NCI-H128 (cell line): ENCODE measurements around the gene BTBD6.
"Not testable (repeated sequence)": the region's sequence is repeated elsewhere in the genome, so short reads cannot be mapped to it uniquely, and the experiment has no call there.

ENCODE experiments used
- DNase-seq: peaks from one replicate; lab custom pipeline; 2025; ENCODE audit not compliant: unreplicated experiment; lab: John Stamatoyannopoulos, UW

BTBD6 gene

GRCh38 chr14:105292826-105293711 lies 44.7 kb downstream of the BTBD6 start:
- DNase-seq: no peak

GRCh38 chr14:105294142-105294597 lies 45.8 kb downstream of the BTBD6 start:
- DNase-seq: peak; percentile 53

GRCh38 chr14:105297311-105297710 lies 49.0 kb downstream of the BTBD6 start:
- DNase-seq: not testable (repeated sequence)

- DNase-seq: no peak
These were observed 51.6 kb downstream of the BTBD6 start for GRCh38 chr14:105299654-105300541.
